HG03103 (cell line): Measurements from ENCODE around the gene ADAMTS8.

ENCODE experiments used
- ATAC-seq: cut with Tn5 transposase; IDR thresholded peaks from one replicate; pipeline ENCODE4 v1.9.1; 2021; ENCODE audit warnings: low read depth; ENCODE audit not compliant: unreplicated experiment

ADAMTS8 gene

GRCh38 chr11:130428316-130429119 is at the start of gene ADAMTS8:
ADAMTS8 (minus strand) TSS chr11:130428609; CDS start chr11:130428286, 323 bp downstream.
- no peak for ATAC-seq

GRCh38 chr11:130477586-130478203 is 49.3 kb upstream of the ADAMTS8 start:
- ATAC-seq, result no peak

- ATAC-seq, result no peak
These were observed 48.6 kb upstream of the ADAMTS8 start for GRCh38 chr11:130476922-130477491.

- no peak for ATAC-seq
These were observed 48.0 kb upstream of the ADAMTS8 start for GRCh38 chr11:130476200-130476921.

- no peak for ATAC-seq
These were observed 47.1 kb upstream of the ADAMTS8 start for GRCh38 chr11:130475426-130476053.

- ATAC-seq, result no peak
These were observed 46.4 kb upstream of the ADAMTS8 start for GRCh38 chr11:130474637-130475400.

- ATAC-seq, result no peak
These were observed 45.5 kb upstream of the ADAMTS8 start for GRCh38 chr11:130473795-130474377.

- ATAC-seq, result no peak
These were observed 44.8 kb upstream of the ADAMTS8 start for GRCh38 chr11:130473056-130473794.

- ATAC-seq, result no peak
These were observed 44.1 kb upstream of the ADAMTS8 start for GRCh38 chr11:130472434-130472961.

- no peak for ATAC-seq
These were observed 43.5 kb upstream of the ADAMTS8 start for GRCh38 chr11:130471731-130472433.

- no peak for ATAC-seq
These were observed 42.7 kb upstream of the ADAMTS8 start for GRCh38 chr11:130470832-130471706.

GRCh38 chr11:130469181-130469580 is 40.8 kb upstream of the ADAMTS8 start:
- no peak for ATAC-seq

- ATAC-seq, result no peak
These were observed 38.9 kb upstream of the ADAMTS8 start for GRCh38 chr11:130467116-130467900.

- no peak for ATAC-seq
These were observed 36.9 kb upstream of the ADAMTS8 start for GRCh38 chr11:130465263-130465662.

GRCh38 chr11:130464291-130464812 is 35.9 kb upstream of the ADAMTS8 start:
- no peak for ATAC-seq

- no peak for ATAC-seq
These were observed 34.5 kb upstream of the ADAMTS8 start for GRCh38 chr11:130462931-130463330.
